B cell (primary cell): ENCODE data around the gene SLC22A13. TPM values are rescaled to one million over a fixed set of nuclear protein-coding genes. Genes with fewer than 3 reads are reported as not detected.

Experiments
- ATAC-seq: fragments of 200-7000 bp; cut with Tn5 transposase; one replicate; pipeline ENCODE4 v1.10.0; 2021; ENCODE audit warnings: low read depth, mild to moderate bottlenecking, moderate number of reproducible peaks, moderate library complexity
- CTCF ChIA-PET: fragments of 350-600 bp; sonication (Branson Sonifier 250); formaldehyde crosslinking; loops from one replicate; lab custom pipeline; 2021; ENCODE audit warnings: antibody characterized with exemption, inconsistent platforms; lab: Charles Lee
- POLR2A ChIA-PET: fragments of 350-600 bp; sonication (Branson Sonifier 250); formaldehyde crosslinking; loops from one replicate; lab custom pipeline; 2021; ENCODE audit warnings: antibody characterized with exemption; lab: Charles Lee
- DNase-seq: peaks from one replicate; pipeline ENCODE4 v3.0.0; 2013
- H2AFZ ChIP-seq: 2 replicates; pipeline ENCODE4 v1.6.1; 2012; ENCODE audit warnings: mild to moderate bottlenecking, low read depth, low read length; ENCODE audit not compliant: insufficient read depth, poor library complexity, severe bottlenecking
- H3K27ac ChIP-seq, 2 donors: 1 replicate in 1 of 2; 2 replicates in 1 of 2; pipeline ENCODE4 v1.5.1; 2012 to 2013; ENCODE audit warnings: low read length in 2 of 2, mild to moderate bottlenecking in 2 of 2, moderate library complexity in 1 of 2
- H3K27me3 ChIP-seq, 4 experiments: fragments of 200-600 bp in 1 of 4; sonication (generic) in 1 of 4; replicated peaks in 1 of 4; 1 replicate in 2 of 4; 2 replicates in 2 of 4; pipeline versions ENCODE4 v1.6.1 to v1.7.0; 2013 to 2016; ENCODE audit warnings: low read length in 3 of 4, mild to moderate bottlenecking in 2 of 4, mixed read lengths in 1 of 4, moderate library complexity in 1 of 4; ENCODE audit not compliant: insufficient read depth in 4 of 4, control insufficient read depth in 3 of 4; ENCODE audit errors: control extremely low read depth in 1 of 4
- H3K36me3 ChIP-seq, 2 experiments: replicated peaks in 1 of 2; 1 replicate in 1 of 2; 2 replicates in 1 of 2; pipeline versions ENCODE4 v1.6.1 to v1.7.1; 2013; ENCODE audit warnings: low read length in 1 of 2; ENCODE audit not compliant: insufficient read depth in 2 of 2, control insufficient read depth in 1 of 2; ENCODE audit errors: control extremely low read depth in 1 of 2, extremely low read depth in 1 of 2
- H3K4me1 ChIP-seq, 2 donors: fragments of 200-600 bp in 1 of 2; sonication (generic) in 1 of 2; 1 replicate in 1 of 2; 2 replicates in 1 of 2; pipeline versions ENCODE4 v1.5.1 to v1.6.1; 2013 to 2017; ENCODE audit warnings: low read length in 2 of 2; ENCODE audit not compliant: control insufficient read depth in 2 of 2, insufficient read depth in 2 of 2
- H3K4me2 ChIP-seq: replicated peaks from 2 replicates; pipeline ENCODE3; 2012; ENCODE audit warnings: mild to moderate bottlenecking, low read depth, low read length; ENCODE audit not compliant: poor library complexity, severe bottlenecking
- H3K4me3 ChIP-seq, 5 experiments: fragments of 200-600 bp in 1 of 5; sonication (generic) in 1 of 5; 1 replicate in 3 of 5; 2 replicates in 2 of 5; pipeline versions ENCODE4 v1.5.1 to v1.7.0; 2011 to 2016; ENCODE audit warnings: low read length in 4 of 5, mild to moderate bottlenecking in 4 of 5, low read depth in 2 of 5, control low read depth in 1 of 5, moderate library complexity in 1 of 5; ENCODE audit not compliant: insufficient read depth in 1 of 5; ENCODE audit errors: control extremely low read depth in 1 of 5, extremely low read depth in 1 of 5
- H3K79me2 ChIP-seq: fragments of 200-600 bp; sonication (generic); one replicate; pipeline ENCODE4 v1.6.0; 2016; ENCODE audit warnings: low read length; ENCODE audit not compliant: control insufficient read depth, insufficient read depth
- H3K9ac ChIP-seq: fragments of 200-600 bp; sonication (generic); 2 replicates; pipeline ENCODE4 v1.6.1; 2017; ENCODE audit warnings: mild to moderate bottlenecking, low read length, moderate library complexity
- H3K9me3 ChIP-seq, 3 donors: one replicate each; pipeline versions ENCODE4 v1.6.1 to v1.7.1; 2013; ENCODE audit warnings: low read length in 2 of 3; ENCODE audit not compliant: control insufficient read depth in 2 of 3, insufficient read depth in 1 of 3; ENCODE audit errors: control extremely low read depth in 1 of 3
- H4K20me1 ChIP-seq: 2 replicates; pipeline ENCODE4 v1.6.0; 2012; ENCODE audit warnings: mild to moderate bottlenecking, low read length; ENCODE audit not compliant: insufficient read depth, control insufficient read depth, poor library complexity, severe bottlenecking
- H3K27ac Mint-ChIP-seq: one replicate; pipeline ENCODE4 v1.8.0; 2021; ENCODE audit warnings: mixed read lengths
- H3K27me3 Mint-ChIP-seq: one replicate; pipeline ENCODE4 v1.8.0; 2021; ENCODE audit warnings: mixed read lengths
- H3K4me1 Mint-ChIP-seq: one replicate; pipeline ENCODE4 v1.8.0; 2021; ENCODE audit warnings: mixed read lengths
- H3K4me3 Mint-ChIP-seq: one replicate; pipeline ENCODE4 v1.8.0; 2021; ENCODE audit warnings: mixed read lengths
- H3K9me3 Mint-ChIP-seq: one replicate; pipeline ENCODE4 v1.8.0; 2022; ENCODE audit warnings: mixed read lengths; ENCODE audit not compliant: insufficient read depth
- CTCF ChIP-seq: fragments of 200-600 bp; IDR thresholded peaks from one replicate; pipeline ENCODE4 v1.8.0; 2022; ENCODE audit warnings: antibody characterized with exemption, mild to moderate bottlenecking
- EZH2 ChIP-seq: IDR thresholded peaks from 2 replicates; pipeline ENCODE4 v1.6.1; 2012; ENCODE audit warnings: borderline replicate concordance, low read depth, mild to moderate bottlenecking, moderate library complexity, low read length; ENCODE audit not compliant: insufficient read depth, poor library complexity, severe bottlenecking
- WGBS: methylation state at CpG from one replicate; pipeline ENCODE4 v1.1.5; 2013; ENCODE audit warnings: missing lambda C conversion rate; ENCODE audit not compliant: insufficient coverage; 5-methylcytosine and 5-hydroxymethylcytosine counted together
- intact Hi-C: fragments of 100-400 bp; cut with micrococcal nuclease; formaldehyde crosslinking; loops from one replicate; pipeline ENCODE4 v1.10.0; 2022
- polyA plus RNA-seq: library from polyadenylated mRNA; depleted of rRNA; stranded (reverse); fragments of >200 nt; gene quantifications from 2 replicates; pipeline ENCODE4 v1.2.3, GENCODE V29; 2012
- total RNA-seq, 2 donors: library from RNA; stranded (reverse); fragments of 120-200 nt in 1 of 2; gene quantifications; 1 replicate in 1 of 2; 2 replicates in 1 of 2; pipeline versions ENCODE4 v1.2.3 to v1.2.4, GENCODE V29; 2013 to 2022

The SLC22A13 gene
- total and polyA plus RNA-seq, 2 donors (not counting 1 experiment from before 2014, with no cell fraction given) = 0.31 to 0.91 TPM

- Mint-ChIP-seq H3K27ac (no peak overlapping the region), H3K4me1 (no peaks in the 10 kb centered on the region), H3K27me3 (peaks cover 18% of the 10 kb centered on the region), H3K9me3 (peaks cover 5% of the 10 kb centered on the region), H3K4me3 (no peak overlapping the region)
- Histone ChIP-seq H3K27ac (no peak overlapping the region), H3K9ac (no peak overlapping the region), H3K79me2 (no peaks in the 10 kb centered on the region), H3K36me3 (no peaks in the 10 kb centered on the region), H3K27me3 (no peaks in the 10 kb centered on the region), H3K9me3 (peaks cover 0 to 12% (median 0%) of the 10 kb centered on the region in 3 donors), H2AFZ (no peak overlapping the region), H4K20me1 (no peaks in the 10 kb centered on the region), H3K4me1 (no peaks in the 10 kb centered on the region), H3K4me3 (no peak overlapping the region), H3K4me2 (no peak overlapping the region)
- no peak for ATAC-seq
- ChIA-PET POLR2A (no interaction called here), CTCF (no interaction called here)
- intact Hi-C loops = no loop called here
- TF ChIP-seq EZH2 (no peak), CTCF (no peak)
- WGBS = 94% methylated on average over 4 of the region's 5 CpGs
- no peak for DNase-seq
These were observed 41.3 kb downstream of the SLC22A13 start for GRCh38 chr3:38306941-38307340.

GRCh38 chr3:38307599-38307998, 42.0 kb downstream of the SLC22A13 start:
- no peak overlapping the region for H3K4me3 Mint-ChIP-seq
- peaks cover 24% of the 10 kb centered on the region for H3K27me3 Mint-ChIP-seq
- Histone ChIP-seq H2AFZ (no peak overlapping the region), H3K4me2 (no peak overlapping the region), H3K36me3 (no peaks in the 10 kb centered on the region), H3K4me1 (no peaks in the 10 kb centered on the region), H3K9me3 (peaks cover 0 to 12% (median 0%) of the 10 kb centered on the region in 3 donors), H3K9ac (no peak overlapping the region), H3K27me3 (no peaks in the 10 kb centered on the region), H3K4me3 (no peak overlapping the region), H3K27ac (no peak overlapping the region), H4K20me1 (no peaks in the 10 kb centered on the region), H3K79me2 (no peaks in the 10 kb centered on the region)
- ATAC-seq = no peak
- TF ChIP-seq EZH2 (no peak), CTCF (no peak)
- no peak overlapping the region for H3K27ac Mint-ChIP-seq
- H3K4me1 Mint-ChIP-seq = no peaks in the 10 kb centered on the region
- intact Hi-C loops = no loop called here
- 89% methylated on average over 10 of the region's 12 CpGs for WGBS
- peaks cover 5% of the 10 kb centered on the region for H3K9me3 Mint-ChIP-seq
- ChIA-PET POLR2A (no interaction called here), CTCF (no interaction called here)
- DNase-seq = no peak
